ENCODE data around the gene PRDM16.

DNA sequence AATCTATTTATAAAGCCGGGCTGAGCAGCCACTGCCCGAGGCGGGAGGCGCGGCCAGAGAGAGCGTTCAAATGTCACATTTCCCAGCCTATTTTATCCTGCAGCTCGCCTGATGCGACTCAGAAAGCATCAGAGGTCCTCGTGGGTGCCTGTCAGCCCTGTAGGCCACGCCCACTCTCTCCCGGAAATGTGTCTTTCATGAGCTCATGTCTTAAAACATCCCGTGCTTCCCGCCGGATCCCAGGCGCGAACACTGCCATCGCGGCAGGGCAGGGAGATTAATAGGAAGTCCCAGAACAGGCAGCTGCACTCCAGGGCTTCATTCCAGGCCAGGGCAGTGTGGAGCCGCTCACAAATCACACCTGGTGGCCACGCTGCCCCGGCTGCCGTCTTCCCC, 117.5 kb downstream of the PRDM16 start:
- TF ChIP-seq, protein P1, sequence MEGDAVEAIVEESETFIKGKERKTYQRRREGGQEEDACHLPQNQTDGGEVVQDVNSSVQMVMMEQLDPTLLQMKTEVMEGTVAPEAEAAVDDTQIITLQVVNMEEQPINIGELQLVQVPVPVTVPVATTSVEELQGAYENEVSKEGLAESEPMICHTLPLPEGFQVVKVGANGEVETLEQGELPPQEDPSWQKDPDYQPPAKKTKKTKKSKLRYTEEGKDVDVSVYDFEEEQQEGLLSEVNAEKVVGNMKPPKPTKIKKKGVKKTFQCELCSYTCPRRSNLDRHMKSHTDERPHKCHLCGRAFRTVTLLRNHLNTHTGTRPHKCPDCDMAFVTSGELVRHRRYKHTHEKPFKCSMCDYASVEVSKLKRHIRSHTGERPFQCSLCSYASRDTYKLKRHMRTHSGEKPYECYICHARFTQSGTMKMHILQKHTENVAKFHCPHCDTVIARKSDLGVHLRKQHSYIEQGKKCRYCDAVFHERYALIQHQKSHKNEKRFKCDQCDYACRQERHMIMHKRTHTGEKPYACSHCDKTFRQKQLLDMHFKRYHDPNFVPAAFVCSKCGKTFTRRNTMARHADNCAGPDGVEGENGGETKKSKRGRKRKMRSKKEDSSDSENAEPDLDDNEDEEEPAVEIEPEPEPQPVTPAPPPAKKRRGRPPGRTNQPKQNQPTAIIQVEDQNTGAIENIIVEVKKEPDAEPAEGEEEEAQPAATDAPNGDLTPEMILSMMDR (IDR thresholded peaks at IDR 0.05; ENCODE audit: insufficient read depth, low read depth, low read length) = no peak
- TF ChIP-seq EZH2 (IDR thresholded peaks at IDR 0.05; ENCODE audit: insufficient read depth, low read length) = no peak

All from astrocyte (in vitro differentiated cells and primary cell).